Upper lobe of right lung (tissue), 1 donor: Measurements from ENCODE around the gene SUN5. TPM values are rescaled to one million over a fixed set of nuclear protein-coding genes. Genes with fewer than 3 reads are reported as not detected.

Experiments used
- ATAC-seq: fragments of 200-7000 bp; cut with Tn5 transposase; one replicate; pipeline ENCODE4 v1.9.1; 2020; ENCODE audit warnings: mild to moderate bottlenecking, moderate library complexity
- DNase-seq: peaks from one replicate; pipeline ENCODE4 v3.0.0-alpha.2; 2020
- H3K27ac ChIP-seq: fragments of 200-600 bp; one replicate; pipeline ENCODE4 v1.8.0; 2022
- H3K27me3 ChIP-seq: fragments of 200-600 bp; one replicate; pipeline ENCODE4 v1.8.0; 2022; ENCODE audit warnings: mild to moderate bottlenecking
- H3K36me3 ChIP-seq: fragments of 200-600 bp; one replicate; pipeline ENCODE4 v1.8.0; 2022
- H3K4me1 ChIP-seq: fragments of 200-600 bp; one replicate; pipeline ENCODE4 v1.8.0; 2022
- H3K4me3 ChIP-seq: fragments of 200-600 bp; one replicate; pipeline ENCODE4 v1.8.0; 2022; ENCODE audit warnings: mild to moderate bottlenecking
- H3K9me3 ChIP-seq: fragments of 200-600 bp; one replicate; pipeline ENCODE4 v1.8.0; 2022
- intact Hi-C: fragments of 100-400 bp; cut with DNase I; formaldehyde crosslinking; loops from one replicate; pipeline ENCODE4 v1.11.0; 2022
- total RNA-seq: library from RNA; stranded (reverse); fragmentation: NEBNext Ultra II Directional; extraction: Animal tissue kit (Norgen Biotek cat#: 25700); gene quantifications from one replicate; pipeline ENCODE4 v1.2.1, GENCODE V29; 2021
- TF ChIP-seq, protein P1 (sequence below): fragments of 200-600 bp; IDR thresholded peaks from one replicate; pipeline ENCODE4 v1.8.0; 2022; ENCODE audit warnings: antibody characterized with exemption
- donor health status: DM: no; HTN: yes; CAD: no; lungs with severe emphysema.

SUN5 gene
- total RNA-seq, 1 donor from 2014 or later, result not detected

- TF ChIP-seq, protein P1, sequence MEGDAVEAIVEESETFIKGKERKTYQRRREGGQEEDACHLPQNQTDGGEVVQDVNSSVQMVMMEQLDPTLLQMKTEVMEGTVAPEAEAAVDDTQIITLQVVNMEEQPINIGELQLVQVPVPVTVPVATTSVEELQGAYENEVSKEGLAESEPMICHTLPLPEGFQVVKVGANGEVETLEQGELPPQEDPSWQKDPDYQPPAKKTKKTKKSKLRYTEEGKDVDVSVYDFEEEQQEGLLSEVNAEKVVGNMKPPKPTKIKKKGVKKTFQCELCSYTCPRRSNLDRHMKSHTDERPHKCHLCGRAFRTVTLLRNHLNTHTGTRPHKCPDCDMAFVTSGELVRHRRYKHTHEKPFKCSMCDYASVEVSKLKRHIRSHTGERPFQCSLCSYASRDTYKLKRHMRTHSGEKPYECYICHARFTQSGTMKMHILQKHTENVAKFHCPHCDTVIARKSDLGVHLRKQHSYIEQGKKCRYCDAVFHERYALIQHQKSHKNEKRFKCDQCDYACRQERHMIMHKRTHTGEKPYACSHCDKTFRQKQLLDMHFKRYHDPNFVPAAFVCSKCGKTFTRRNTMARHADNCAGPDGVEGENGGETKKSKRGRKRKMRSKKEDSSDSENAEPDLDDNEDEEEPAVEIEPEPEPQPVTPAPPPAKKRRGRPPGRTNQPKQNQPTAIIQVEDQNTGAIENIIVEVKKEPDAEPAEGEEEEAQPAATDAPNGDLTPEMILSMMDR, result no peak
- no peaks in the 10 kb centered on the region for H3K9me3 ChIP-seq
- no peak overlapping the region for H3K4me3 ChIP-seq
- no peaks in the 10 kb centered on the region for H3K27me3 ChIP-seq
- intact Hi-C loops, result no loop called here
- DNase-seq (no peak), ATAC-seq (no peak)
- no peaks in the 10 kb centered on the region for H3K36me3 ChIP-seq
- H3K4me1 ChIP-seq, result no peaks in the 10 kb centered on the region
- no peak overlapping the region for H3K27ac ChIP-seq
These were observed 29.9 kb upstream of the SUN5 start for GRCh38 chr20:33034115-33034514.

DNA sequence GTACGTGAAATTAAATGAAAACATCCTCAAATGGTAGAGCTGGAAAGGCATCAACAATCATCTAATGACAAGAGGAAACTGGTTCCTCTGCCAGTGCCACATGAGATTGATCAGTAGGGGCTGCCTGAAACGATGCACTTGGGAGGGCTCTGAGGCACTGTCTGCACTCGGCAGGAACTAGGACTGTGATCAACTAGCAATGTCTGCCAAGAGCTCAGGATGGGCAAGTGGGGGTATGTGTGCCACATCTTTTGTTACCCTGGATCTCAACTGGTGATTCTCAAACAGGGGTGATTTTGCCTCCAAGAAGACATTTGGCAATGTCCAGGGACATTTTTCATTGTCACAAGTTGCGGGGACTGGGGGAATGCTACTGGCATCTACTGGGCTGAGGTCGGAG, 29.1 kb upstream of the SUN5 start:
- ATAC-seq, result no peak
- intact Hi-C loops, result no loop called here
- H3K27ac ChIP-seq, result no peak overlapping the region
- no peak for DNase-seq
- H3K9me3 ChIP-seq, result no peaks in the 10 kb centered on the region
- H3K4me1 ChIP-seq, result no peaks in the 10 kb centered on the region
- no peaks in the 10 kb centered on the region for H3K27me3 ChIP-seq
- H3K36me3 ChIP-seq, result no peaks in the 10 kb centered on the region
- no peak overlapping the region for H3K4me3 ChIP-seq
- TF ChIP-seq, protein P1, result no peak

DNA sequence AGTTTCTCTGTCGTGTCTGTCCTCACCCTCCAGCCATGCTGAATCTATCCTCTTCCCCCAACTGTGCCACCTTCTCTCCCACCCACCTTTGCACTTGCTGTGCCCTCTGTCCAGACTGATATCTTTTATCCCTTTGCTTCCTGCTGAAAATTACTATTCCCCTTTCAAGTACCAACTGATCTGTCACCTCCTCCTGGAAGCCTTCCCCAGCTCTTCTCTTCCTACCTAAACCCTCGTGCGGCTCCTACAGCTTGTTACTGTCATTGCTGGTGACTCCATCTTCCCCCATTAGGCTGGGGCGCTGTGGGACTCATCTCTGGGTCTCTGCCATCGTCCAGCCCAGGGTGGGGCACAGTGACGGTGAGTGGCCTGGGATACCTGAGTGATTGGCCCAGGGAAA, 28.3 kb upstream of the SUN5 start:
- ATAC-seq, result no peak
- no peaks in the 10 kb centered on the region for H3K4me1 ChIP-seq
- intact Hi-C loops, result no loop called here

DNA sequence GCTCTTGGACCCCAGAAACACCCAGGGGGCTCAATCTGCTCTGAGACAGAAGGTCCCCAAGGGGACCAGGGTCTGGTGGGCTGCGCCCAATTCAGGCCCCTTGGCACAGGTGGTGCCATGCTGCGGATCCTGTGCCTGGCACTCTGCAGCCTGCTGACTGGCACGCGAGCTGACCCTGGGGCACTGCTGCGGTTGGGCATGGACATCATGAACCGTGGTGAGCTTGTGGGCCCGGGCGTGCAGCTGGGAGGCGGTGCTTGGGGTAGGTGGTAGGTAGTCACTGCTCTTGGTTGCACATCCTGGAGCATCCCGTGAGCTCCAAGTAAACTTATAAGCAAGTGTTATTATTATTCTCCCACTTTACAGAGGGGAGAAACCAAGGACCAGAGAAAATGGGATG, 27.3 kb upstream of the SUN5 start, which contains the start of gene BPIFB6:
Gene BPIFB6 (plus strand): TSS at position 118 of the 400 bp plus-strand sequence. CDS start 0 bp downstream, at position 118.
- Histone ChIP-seq H3K27me3 (no peaks in the 10 kb centered on the region), H3K9me3 (no peaks in the 10 kb centered on the region), H3K4me1 (no peaks in the 10 kb centered on the region), H3K36me3 (no peaks in the 10 kb centered on the region), H3K4me3 (no peak within 1 kb of the TSS), H3K27ac (no peak within 1 kb of the TSS)
- DNase-seq, result no peak
- intact Hi-C loops, result no loop called here
- TF ChIP-seq, protein P1, result no peak
- no peak for ATAC-seq

More for the DNA sequence above, 28.3 kb upstream of the SUN5 start:
- no peak overlapping the region for H3K27ac ChIP-seq
- DNase-seq, result no peak
- H3K4me3 ChIP-seq, result no peak overlapping the region
- no peaks in the 10 kb centered on the region for H3K9me3 ChIP-seq
- H3K36me3 ChIP-seq, result no peaks in the 10 kb centered on the region
- TF ChIP-seq, protein P1, result no peak
- no peaks in the 10 kb centered on the region for H3K27me3 ChIP-seq

- DNase-seq, result no peak
- TF ChIP-seq, protein P1, result no peak
- H3K4me1 ChIP-seq, result no peaks in the 10 kb centered on the region
- no peaks in the 10 kb centered on the region for H3K9me3 ChIP-seq
- H3K27me3 ChIP-seq, result no peaks in the 10 kb centered on the region
- no peaks in the 10 kb centered on the region for H3K36me3 ChIP-seq
- no peak for ATAC-seq
- intact Hi-C loops, result no loop called here
- no peak overlapping the region for H3K27ac ChIP-seq
- no peak overlapping the region for H3K4me3 ChIP-seq
These were observed 26.3 kb upstream of the SUN5 start for GRCh38 chr20:33030569-33030968.

- ATAC-seq, result no peak
- Histone ChIP-seq H3K36me3 (no peaks in the 10 kb centered on the region), H3K27ac (no peak overlapping the region), H3K4me1 (no peaks in the 10 kb centered on the region), H3K9me3 (no peaks in the 10 kb centered on the region), H3K4me3 (no peak overlapping the region), H3K27me3 (no peaks in the 10 kb centered on the region)
- no peak for DNase-seq
- TF ChIP-seq, protein P1, result no peak
- intact Hi-C loops, result no loop called here
These were observed 25.8 kb upstream of the SUN5 start for GRCh38 chr20:33030076-33030475.
